ENCODE measurements around the gene CORO2B. TPM values are rescaled to one million over a fixed set of nuclear protein-coding genes. Genes with fewer than 3 reads are reported as not detected.
"Not testable (repeated sequence)": the region's sequence is repeated elsewhere in the genome, so short reads cannot be mapped to it uniquely, and the experiment has no call there.

CORO2B gene
- total RNA-seq, 1 donor from 2014 or later, result 0.77 TPM

- no peak for DNase-seq (ENCODE audit: low read depth in 2 of 2)
These were observed 146.9 kb downstream of the CORO2B start for GRCh38 chr15:68725736-68726135.

- DNase-seq (ENCODE audit: low read depth in 2 of 2), result no peak
These were observed 147.5 kb downstream of the CORO2B start for GRCh38 chr15:68726246-68726645.

GRCh38 chr15:68729789-68730411 is 151.1 kb downstream of the CORO2B start:
- peak; percentile 9 to 61 for DNase-seq (ENCODE audit: low read depth in 2 of 2)

- DNase-seq (ENCODE audit: low read depth in 2 of 2), result peak; percentile 54 to 71
These were observed 151.7 kb downstream of the CORO2B start for GRCh38 chr15:68730471-68730919.

- DNase-seq (ENCODE audit: low read depth in 2 of 2), result no peak
These were observed 152.4 kb downstream of the CORO2B start for GRCh38 chr15:68730976-68731897.

GRCh38 chr15:68732451-68732850 is 153.7 kb downstream of the CORO2B start:
- DNase-seq (ENCODE audit: low read depth in 2 of 2), result no peak

GRCh38 chr15:68733666-68734065 is 154.9 kb downstream of the CORO2B start:
- DNase-seq (ENCODE audit: low read depth in 2 of 2), result no peak

GRCh38 chr15:68734352-68734751 is 155.6 kb downstream of the CORO2B start:
- no peak for DNase-seq (ENCODE audit: low read depth in 2 of 2)

- no peak for DNase-seq (ENCODE audit: low read depth in 2 of 2)
These were observed 156.1 kb downstream of the CORO2B start for GRCh38 chr15:68734881-68735280.

GRCh38 chr15:68735610-68736009 is 156.8 kb downstream of the CORO2B start:
- DNase-seq (ENCODE audit: low read depth in 2 of 2), result no peak

- DNase-seq (ENCODE audit: low read depth in 2 of 2), result peak; percentile 24 to 58
These were observed 160.7 kb downstream of the CORO2B start for GRCh38 chr15:68739390-68740080.

- no peak for DNase-seq (ENCODE audit: low read depth in 2 of 2)
These were observed 164.5 kb downstream of the CORO2B start for GRCh38 chr15:68743256-68743655.

GRCh38 chr15:68749365-68749764 is 170.6 kb downstream of the CORO2B start:
- DNase-seq (ENCODE audit: low read depth in 2 of 2), result no peak

GRCh38 chr15:68749793-68750192 is 171.0 kb downstream of the CORO2B start:
- no peak for DNase-seq (ENCODE audit: low read depth in 2 of 2)

- no peak for DNase-seq (ENCODE audit: low read depth in 2 of 2)
These were observed 172.8 kb downstream of the CORO2B start for GRCh38 chr15:68751622-68752021.

- DNase-seq (ENCODE audit: low read depth in 2 of 2), result no peak
These were observed 176.9 kb downstream of the CORO2B start for GRCh38 chr15:68755731-68756130.

GRCh38 chr15:68759982-68760579 is 181.3 kb downstream of the CORO2B start:
- DNase-seq (ENCODE audit: low read depth in 2 of 2), result not testable (repeated sequence)

- DNase-seq (ENCODE audit: low read depth in 2 of 2), result no peak
These were observed 184.3 kb downstream of the CORO2B start for GRCh38 chr15:68763063-68763462.

GRCh38 chr15:68764090-68764489 is 185.3 kb downstream of the CORO2B start:
- peak; percentile 81 to 83 for DNase-seq (ENCODE audit: low read depth in 2 of 2)

GRCh38 chr15:68765602-68766368 is 187.0 kb downstream of the CORO2B start:
- peak; percentile 45 to 73 for DNase-seq (ENCODE audit: low read depth in 2 of 2)

- DNase-seq (ENCODE audit: low read depth in 2 of 2), result no peak
These were observed 189.0 kb downstream of the CORO2B start for GRCh38 chr15:68767833-68768232.
